Neuronal stem cell (in vitro differentiated cells): ENCODE data around the gene AVP.
"Not testable (repeated sequence)": the region's sequence is repeated elsewhere in the genome, so short reads cannot be mapped to it uniquely, and the experiment has no call there.

Experiments used
- DNase-seq: peaks from one replicate; pipeline ENCODE4 v3.0.0-alpha.2; 2013; ENCODE audit warnings: low spot score
- H2AFZ ChIP-seq: one replicate; pipeline ENCODE4 v1.6.1; 2013; ENCODE audit warnings: mild to moderate bottlenecking, low read length, inconsistent platforms
- H2AK5ac ChIP-seq: 2 replicates; pipeline ENCODE4 v1.6.1; 2013; ENCODE audit warnings: low read depth, mild to moderate bottlenecking, inconsistent platforms, low read length, moderate library complexity, mixed read lengths
- H2BK120ac ChIP-seq: 2 replicates; pipeline ENCODE4 v1.6.1; 2013; ENCODE audit warnings: low read depth, mild to moderate bottlenecking, inconsistent platforms, low read length, moderate library complexity, mixed read lengths
- H2BK12ac ChIP-seq: one replicate; pipeline ENCODE4 v1.6.1; 2013; ENCODE audit warnings: low read length, inconsistent platforms
- H2BK15ac ChIP-seq: 2 replicates; pipeline ENCODE4 v1.6.1; 2013; ENCODE audit warnings: mild to moderate bottlenecking, low read length, inconsistent platforms, mixed read lengths
- H2BK5ac ChIP-seq: one replicate; pipeline ENCODE4 v1.6.1; 2013; ENCODE audit warnings: inconsistent platforms, mild to moderate bottlenecking, low read length, moderate library complexity
- H3K14ac ChIP-seq: one replicate; pipeline ENCODE4 v1.6.1; 2013; ENCODE audit warnings: low read length, inconsistent platforms
- H3K18ac ChIP-seq: 2 replicates; pipeline ENCODE4 v1.6.1; 2013; ENCODE audit warnings: low read length, inconsistent platforms
- H3K23ac ChIP-seq: 2 replicates; pipeline ENCODE4 v1.6.1; 2013; ENCODE audit warnings: low read depth, mild to moderate bottlenecking, mixed read lengths, low read length, inconsistent platforms; ENCODE audit not compliant: poor library complexity
- H3K27ac ChIP-seq: replicated peaks from 3 replicates; pipeline ENCODE4 v1.5.1; 2013; ENCODE audit warnings: low read length, inconsistent platforms
- H3K27me3 ChIP-seq, 3 experiments: 2 replicates each; pipeline ENCODE4 v1.6.1; 2013; ENCODE audit warnings: low read length in 3 of 3, mild to moderate bottlenecking in 2 of 3, inconsistent platforms in 1 of 3, low read depth in 1 of 3, mixed read lengths in 1 of 3, moderate library complexity in 1 of 3; ENCODE audit not compliant: control insufficient read depth in 3 of 3, insufficient read depth in 3 of 3
- H3K36me3 ChIP-seq, 2 donors: replicated peaks in 1 of 2; 2 replicates each; pipeline ENCODE4 v1.6.1; 2013; ENCODE audit warnings: low read length in 2 of 2; ENCODE audit not compliant: control insufficient read depth in 2 of 2, insufficient read depth in 2 of 2
- H3K4ac ChIP-seq: 2 replicates; pipeline ENCODE4 v1.6.1; 2013; ENCODE audit warnings: inconsistent platforms, mild to moderate bottlenecking, low read length, moderate library complexity
- H3K4me1 ChIP-seq, 2 donors: 1 replicate in 1 of 2; 2 replicates in 1 of 2; pipeline ENCODE4 v1.6.1; 2013; ENCODE audit warnings: low read length in 2 of 2, low read depth in 1 of 2; ENCODE audit not compliant: control insufficient read depth in 2 of 2, insufficient read depth in 1 of 2
- H3K4me2 ChIP-seq: one replicate; pipeline ENCODE4 v1.6.1; 2013; ENCODE audit warnings: mild to moderate bottlenecking, low read length, inconsistent platforms; ENCODE audit not compliant: insufficient read depth, poor library complexity, severe bottlenecking
- H3K4me3 ChIP-seq, 2 donors: 2 replicates each; pipeline ENCODE4 v1.5.1; 2013; ENCODE audit warnings: low read length in 2 of 2, mild to moderate bottlenecking in 2 of 2, inconsistent platforms in 1 of 2, moderate library complexity in 1 of 2
- H3K79me1 ChIP-seq: one replicate; pipeline ENCODE4 v1.6.1; 2013; ENCODE audit warnings: low read depth, mild to moderate bottlenecking, inconsistent platforms, low read length, moderate library complexity
- H3K9ac ChIP-seq: one replicate; pipeline ENCODE4 v1.6.1; 2013; ENCODE audit warnings: mild to moderate bottlenecking, low read depth, low read length, inconsistent platforms; ENCODE audit not compliant: poor library complexity
- H3K9me3 ChIP-seq, 2 donors: replicated peaks in 1 of 2; 2 replicates each; pipeline versions ENCODE3 to v1.6.1; 2013; ENCODE audit warnings: low read length in 2 of 2, mild to moderate bottlenecking in 2 of 2, inconsistent platforms in 1 of 2, low read depth in 1 of 2, mixed read lengths in 1 of 2, moderate library complexity in 1 of 2; ENCODE audit not compliant: control insufficient read depth in 2 of 2, insufficient read depth in 1 of 2
- H4K8ac ChIP-seq: one replicate; pipeline ENCODE4 v1.6.1; 2013; ENCODE audit warnings: low read depth, mild to moderate bottlenecking, inconsistent platforms, low read length, moderate library complexity
- H4K91ac ChIP-seq: one replicate; pipeline ENCODE4 v1.6.1; 2013; ENCODE audit warnings: low read length, low read depth, mild to moderate bottlenecking, inconsistent platforms; ENCODE audit not compliant: poor library complexity
- WGBS, 2 donors: extraction: QIAGEN DNeasy Blood & Tissue Kit; methylation state at CpG; one replicate each; pipeline ENCODE4 v1.1.7; 2013; ENCODE audit warnings: missing lambda C conversion rate in 2 of 2, mixed read lengths in 1 of 2; ENCODE audit not compliant: insufficient read length in 2 of 2, insufficient replicate concordance in 1 of 2; ENCODE audit errors: extremely low coverage in 2 of 2; 5-methylcytosine and 5-hydroxymethylcytosine counted together

Gene AVP

GRCh38 chr20:3075315-3075714 is 9.2 kb downstream of the AVP start:
- not testable (repeated sequence) for H3K4me1 ChIP-seq, H2BK120ac ChIP-seq, H3K79me1 ChIP-seq, H3K9me3 ChIP-seq, H3K27ac ChIP-seq, H2AFZ ChIP-seq, H4K91ac ChIP-seq, H2BK15ac ChIP-seq, H3K4ac ChIP-seq, H3K36me3 ChIP-seq, H3K14ac ChIP-seq, H3K4me3 ChIP-seq, DNase-seq, H3K9ac ChIP-seq, H4K8ac ChIP-seq, H2AK5ac ChIP-seq, H3K23ac ChIP-seq, H2BK12ac ChIP-seq, H2BK5ac ChIP-seq, H3K4me2 ChIP-seq, H3K18ac ChIP-seq
- WGBS, 2 donors: no CpG with 5 or more reads among the region's 6 CpGs
- peaks cover 10 to 25% (median 24%) of the 10 kb centered on the region in 3 experiments for H3K27me3 ChIP-seq

- H3K4me3 ChIP-seq: no peak overlapping the region
- H3K4ac ChIP-seq: no peak overlapping the region
- no peaks in the 10 kb centered on the region for H3K36me3 ChIP-seq
- H3K4me1 ChIP-seq: peaks cover 0 to 8% of the 10 kb centered on the region in 2 donors
- no peak overlapping the region for H3K18ac ChIP-seq
- no peak overlapping the region for H2AFZ ChIP-seq
- no peak overlapping the region for H3K9ac ChIP-seq
- H2BK15ac ChIP-seq: no peak overlapping the region
- peaks cover 3% of the 10 kb centered on the region for H3K79me1 ChIP-seq
- no peak overlapping the region for H2BK12ac ChIP-seq
- WGBS, 2 donors: no CpG with 5 or more reads among the region's 6 CpGs
- peak overlapping the region; percentile 7 for H2AK5ac ChIP-seq
- H3K27ac ChIP-seq: no peak overlapping the region
- no peak overlapping the region for H2BK5ac ChIP-seq
- no peak overlapping the region for H3K23ac ChIP-seq
- H3K4me2 ChIP-seq: no peak overlapping the region
- H3K9me3 ChIP-seq: no peaks in the 10 kb centered on the region
- no peak for DNase-seq
- H3K14ac ChIP-seq: no peak overlapping the region
- no peak overlapping the region for H4K91ac ChIP-seq
- no peak overlapping the region for H4K8ac ChIP-seq
- peaks cover 10 to 25% (median 19%) of the 10 kb centered on the region in 3 experiments for H3K27me3 ChIP-seq
- H2BK120ac ChIP-seq: no peak overlapping the region
Observed at GRCh38 chr20:3074812-3075211, 9.7 kb downstream of the AVP start.

GRCh38 chr20:3073251-3073643 is 11.3 kb downstream of the AVP start:
- not testable (repeated sequence) for H3K4ac ChIP-seq, H3K9me3 ChIP-seq, H3K9ac ChIP-seq, H2BK5ac ChIP-seq, H2AFZ ChIP-seq, H2BK12ac ChIP-seq, H4K8ac ChIP-seq, H3K4me2 ChIP-seq, H2AK5ac ChIP-seq, H4K91ac ChIP-seq, H3K27ac ChIP-seq, H3K4me1 ChIP-seq, H2BK120ac ChIP-seq, DNase-seq, H3K79me1 ChIP-seq, H2BK15ac ChIP-seq, H3K14ac ChIP-seq, H3K4me3 ChIP-seq, H3K36me3 ChIP-seq, H3K18ac ChIP-seq, H3K23ac ChIP-seq
- H3K27me3 ChIP-seq: peaks cover 10 to 25% (median 14%) of the 10 kb centered on the region in 3 experiments
- no CpG with 5 or more reads among the region's 8 CpGs for WGBS, 2 donors

- peaks cover 0 to 12% of the 10 kb centered on the region in 2 donors for H3K4me1 ChIP-seq
Observed at GRCh38 chr20:3072530-3073250, 11.8 kb downstream of the AVP start.

More at GRCh38 chr20:3072530-3073250, 11.8 kb downstream of the AVP start:
- Histone ChIP-seq H3K4me3 (no peak overlapping the region), H2BK12ac (no peak overlapping the region), H2AFZ (peak overlapping the region; percentile 87), H3K27ac (no peak overlapping the region), H3K79me1 (peaks cover 3% of the 10 kb centered on the region), H3K14ac (no peak overlapping the region), H2BK5ac (no peak overlapping the region), H2AK5ac (no peak overlapping the region), H3K36me3 (no peaks in the 10 kb centered on the region), H3K27me3 (peaks cover 10 to 25% (median 10%) of the 10 kb centered on the region in 3 experiments), H4K8ac (no peak overlapping the region), H3K9me3 (no peaks in the 10 kb centered on the region), H3K4me2 (peak overlapping the region; percentile 64), H2BK15ac (no peak overlapping the region), H3K18ac (peak overlapping the region; percentile 86), H3K4ac (no peak overlapping the region), H2BK120ac (no peak overlapping the region), H3K23ac (no peak overlapping the region), H3K9ac (no peak overlapping the region), H4K91ac (no peak overlapping the region)
- DNase-seq: no peak
- WGBS, 2 donors: no CpG with 5 or more reads among the region's 22 CpGs
